Medulla oblongata (tissue), 1 donor: ENCODE measurements around the gene DDX49.
A peak's percentile ranks its signal among the peaks of the same experiment; 100 is the strongest.
"Not testable (repeated sequence)": the region's sequence is repeated elsewhere in the genome, so short reads cannot be mapped to it uniquely, and the experiment has no call there.

Source experiments
- DNase-seq: peaks from one replicate; pipeline ENCODE4 v3.0.0-alpha.2; 2015; ENCODE audit errors: extremely low spot score

Gene DDX49

GRCh38 chr19:18895038-18895823 lies 24.3 kb upstream of the DDX49 start:
- DNase-seq: no peak

GRCh38 chr19:18895824-18896341 lies 23.6 kb upstream of the DDX49 start, which contains the start of gene CERS1:
Gene CERS1 (minus strand): TSS chr19:18896158. CDS start chr19:18896072, 86 bp downstream.
- DNase-seq: peak; percentile 66

GRCh38 chr19:18896421-18896841 lies 23.1 kb upstream of the DDX49 start:
- DNase-seq: peak; percentile 59

- no peak for DNase-seq
Observed at GRCh38 chr19:18897094-18898029, 22.2 kb upstream of the DDX49 start.

GRCh38 chr19:18898081-18898606 lies 21.4 kb upstream of the DDX49 start:
- DNase-seq: no peak

- no peak for DNase-seq
Observed at GRCh38 chr19:18898607-18899408, 20.7 kb upstream of the DDX49 start.

- DNase-seq: no peak
Observed at GRCh38 chr19:18899624-18900560, 19.6 kb upstream of the DDX49 start.

GRCh38 chr19:18900700-18901481 lies 18.6 kb upstream of the DDX49 start:
- no peak for DNase-seq

GRCh38 chr19:18901491-18901890 lies 18.0 kb upstream of the DDX49 start:
- no peak for DNase-seq

GRCh38 chr19:18902519-18902918 lies 17.0 kb upstream of the DDX49 start:
- DNase-seq: not testable (repeated sequence)

GRCh38 chr19:18903156-18904037 lies 16.1 kb upstream of the DDX49 start:
- DNase-seq: no peak

GRCh38 chr19:18904334-18905057 lies 15.0 kb upstream of the DDX49 start:
- peak; percentile 85 for DNase-seq

- no peak for DNase-seq
Observed at GRCh38 chr19:18905058-18905456, 14.5 kb upstream of the DDX49 start.

GRCh38 chr19:18905513-18906236 lies 13.8 kb upstream of the DDX49 start:
- no peak for DNase-seq

GRCh38 chr19:18906605-18907519 lies 12.7 kb upstream of the DDX49 start:
- DNase-seq: peak; percentile 94
